GM19328 (cell line): ENCODE measurements around the gene NECTIN2.

Experiments
- ATAC-seq: cut with Tn5 transposase; IDR thresholded peaks from one replicate; pipeline ENCODE4 v1.9.1; 2021; ENCODE audit warnings: mild to moderate bottlenecking, moderate library complexity; ENCODE audit not compliant: unreplicated experiment

Gene NECTIN2

DNA sequence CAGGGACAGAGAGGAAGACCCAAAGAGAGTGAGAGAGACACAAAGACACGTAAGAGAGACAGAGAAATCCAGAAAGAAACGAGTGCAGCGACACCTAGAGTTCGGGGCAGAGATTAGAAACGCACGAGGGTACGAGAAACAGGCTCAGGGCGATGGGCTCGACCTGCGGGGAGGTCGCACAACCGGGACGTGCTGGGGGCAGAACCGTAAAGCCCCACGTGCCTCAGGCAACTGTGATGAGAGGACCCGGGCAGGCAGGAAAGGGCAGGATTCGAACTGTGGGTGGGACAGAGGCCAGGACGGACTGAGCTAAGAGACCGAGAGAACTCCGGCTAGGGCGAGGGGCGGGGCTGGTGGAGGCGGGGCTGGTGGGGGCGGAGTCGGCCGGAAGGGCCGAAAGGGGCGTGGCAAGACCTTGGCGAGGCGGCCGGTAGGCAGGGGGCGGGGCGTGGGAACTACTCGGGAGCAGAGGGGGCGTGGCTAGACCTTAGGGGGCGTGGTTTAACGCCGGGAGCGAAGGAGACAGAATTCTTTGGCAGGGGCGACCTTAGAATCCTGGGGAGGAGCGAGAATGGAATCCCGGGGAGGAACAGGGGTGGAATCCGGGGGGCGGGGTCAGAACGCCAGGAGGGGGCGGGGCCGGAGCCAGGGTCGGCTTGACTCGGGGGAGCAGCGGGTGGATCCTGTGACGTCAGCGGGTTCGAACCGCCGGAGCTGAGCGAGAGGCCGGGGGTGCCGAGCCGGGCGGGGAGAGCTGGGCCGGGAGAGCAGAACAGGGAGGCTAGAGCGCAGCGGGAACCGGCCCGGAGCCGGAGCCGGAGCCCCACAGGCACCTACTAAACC is at the start of gene NECTIN2:
TSS of gene NECTIN2 (plus strand) at position 686 of the 843 bp plus-strand sequence. CDS start 229 bp downstream, outside the sequence.
- ATAC-seq: no peak

DNA sequence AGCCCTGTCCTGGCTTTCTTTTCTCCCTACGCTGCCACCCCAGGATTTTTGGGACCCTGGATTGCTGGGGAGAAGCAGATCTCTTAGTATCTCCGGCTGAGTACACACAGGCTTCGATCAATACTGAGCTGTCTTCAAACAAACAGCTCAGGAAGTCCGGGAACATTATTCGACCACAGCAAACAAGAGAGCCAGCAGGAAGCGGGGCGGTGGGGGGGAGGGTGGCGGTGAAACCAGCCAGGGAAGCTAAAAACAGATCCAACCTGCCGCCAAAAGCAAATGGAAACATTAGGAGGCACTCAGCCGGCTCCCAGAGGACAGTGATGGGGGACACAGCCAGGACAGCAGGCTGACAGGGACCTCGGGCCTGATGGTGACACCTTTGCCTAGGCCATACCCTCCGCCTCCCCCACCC is 49.4 kb upstream of the NECTIN2 start:
- no peak for ATAC-seq

DNA sequence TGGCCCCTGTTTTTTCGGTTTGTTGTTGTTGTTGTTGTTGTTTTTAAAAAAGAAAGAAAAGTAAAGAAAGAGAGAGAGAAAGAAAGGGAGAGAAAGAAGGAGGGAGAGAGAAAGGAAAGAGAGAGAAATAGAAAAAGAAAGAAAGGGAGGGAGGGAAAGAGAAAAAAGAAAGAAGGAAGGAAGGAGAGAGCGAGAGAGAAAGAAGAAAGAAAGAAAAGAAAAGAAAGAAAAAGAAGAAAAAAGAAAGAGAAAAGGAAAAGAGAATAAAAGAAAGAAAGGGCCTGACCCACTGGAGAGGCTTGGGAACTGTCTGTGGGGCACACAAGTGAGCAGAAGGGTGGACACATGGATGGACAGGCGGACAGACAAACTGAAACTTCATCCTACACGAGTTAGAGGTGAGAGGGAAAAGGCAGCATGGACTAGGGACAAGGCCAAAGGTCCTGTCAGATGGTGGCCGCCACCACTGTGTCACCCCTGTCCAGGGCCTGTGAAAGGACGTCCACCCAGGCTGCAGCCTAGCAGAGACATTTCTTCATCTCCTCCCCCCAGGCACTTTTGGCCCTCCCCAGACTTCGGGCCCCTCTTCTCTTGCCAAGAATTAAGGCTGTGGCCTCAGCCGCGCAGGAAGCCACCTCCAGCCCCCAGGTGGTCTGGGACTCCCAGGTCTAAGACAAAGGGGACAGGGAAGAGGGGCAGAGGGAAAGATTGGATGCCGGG is 46.3 kb upstream of the NECTIN2 start:
- ATAC-seq: no peak

DNA sequence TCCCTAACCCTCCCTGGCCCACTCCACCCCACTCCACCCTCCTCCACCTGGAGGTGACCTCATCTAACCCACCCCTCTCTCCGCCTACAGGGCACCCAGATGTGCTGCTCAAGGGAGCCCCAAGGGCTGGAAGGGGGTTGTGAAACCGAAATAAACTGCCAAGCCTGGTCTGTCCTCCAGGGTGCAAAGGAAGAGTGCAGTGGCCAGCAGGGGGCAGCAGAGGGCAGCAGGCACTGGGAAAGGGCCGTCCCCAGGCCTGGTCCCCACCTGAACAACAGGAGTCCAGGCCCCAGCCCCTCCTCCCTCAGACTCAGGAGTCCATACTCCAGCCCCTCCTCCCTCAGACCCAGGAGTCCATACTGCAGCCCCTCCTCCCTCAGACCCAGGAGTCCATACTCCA is 45.6 kb upstream of the NECTIN2 start:
- no peak for ATAC-seq

DNA sequence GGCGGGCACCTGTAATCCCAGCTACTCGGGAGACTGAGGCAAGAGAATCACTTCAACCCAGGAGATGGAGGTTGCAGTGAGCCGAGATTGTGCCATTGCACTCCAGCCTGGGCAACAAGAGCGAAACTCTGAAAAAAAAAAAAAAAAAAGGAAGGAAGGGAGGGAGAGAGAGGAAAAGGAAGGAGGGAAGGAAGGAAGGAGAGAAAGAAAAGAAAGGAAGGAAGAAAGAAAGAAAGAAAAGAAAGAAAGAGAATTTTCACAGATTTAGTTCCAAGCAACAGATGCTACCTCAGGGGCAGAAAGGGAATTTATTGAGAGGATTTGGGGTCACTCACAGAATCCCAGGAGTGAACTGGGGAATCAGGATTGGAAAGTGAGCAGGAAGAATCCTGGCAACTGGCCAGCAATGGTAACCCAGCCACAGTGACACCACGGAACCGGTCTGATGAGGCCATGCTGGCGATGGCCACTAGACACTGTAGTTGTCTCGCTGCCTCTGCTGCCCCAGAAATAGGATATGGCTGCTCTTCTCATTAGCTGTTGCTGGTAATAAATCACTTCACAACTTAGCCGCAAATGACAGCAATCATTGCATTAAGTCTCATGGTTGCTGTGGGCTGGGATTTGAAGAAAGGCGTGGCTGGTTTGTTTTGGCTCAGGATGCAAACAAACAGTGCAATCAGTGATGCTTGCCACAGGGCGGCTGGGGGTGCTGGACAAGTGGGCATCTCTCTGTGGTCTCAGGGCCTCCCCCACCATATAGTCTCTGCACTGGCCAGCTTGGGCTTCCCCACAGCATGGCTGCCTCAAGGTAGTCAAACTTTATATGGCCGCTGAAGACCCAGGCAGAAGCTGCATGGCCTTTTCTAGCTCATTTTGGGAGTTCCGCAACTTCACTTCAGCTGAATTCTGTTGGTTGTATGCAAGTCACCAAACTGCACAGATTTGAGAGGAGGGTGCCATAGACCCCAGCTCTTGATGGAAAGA is 42.4 kb upstream of the NECTIN2 start:
- no peak for ATAC-seq

DNA sequence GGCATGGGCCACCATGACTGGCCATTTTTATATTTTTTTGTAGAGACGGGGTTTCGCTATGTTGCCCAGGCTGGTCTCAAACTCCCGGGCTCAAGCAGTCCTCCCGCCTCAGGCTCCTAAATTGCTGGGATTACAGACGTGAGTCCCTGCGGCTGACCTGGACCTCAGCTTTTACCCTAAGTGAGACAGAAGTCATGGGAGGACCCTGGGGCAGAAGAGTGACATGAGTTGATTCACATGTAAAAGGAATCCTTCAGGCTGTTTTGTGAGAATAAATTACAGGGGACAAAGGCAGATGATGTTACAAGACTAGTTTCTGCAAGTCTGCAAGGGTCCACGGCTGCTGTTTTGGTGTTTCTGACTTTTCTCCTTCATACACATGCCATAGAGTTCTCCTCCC is 39.8 kb upstream of the NECTIN2 start:
- ATAC-seq: no peak

DNA sequence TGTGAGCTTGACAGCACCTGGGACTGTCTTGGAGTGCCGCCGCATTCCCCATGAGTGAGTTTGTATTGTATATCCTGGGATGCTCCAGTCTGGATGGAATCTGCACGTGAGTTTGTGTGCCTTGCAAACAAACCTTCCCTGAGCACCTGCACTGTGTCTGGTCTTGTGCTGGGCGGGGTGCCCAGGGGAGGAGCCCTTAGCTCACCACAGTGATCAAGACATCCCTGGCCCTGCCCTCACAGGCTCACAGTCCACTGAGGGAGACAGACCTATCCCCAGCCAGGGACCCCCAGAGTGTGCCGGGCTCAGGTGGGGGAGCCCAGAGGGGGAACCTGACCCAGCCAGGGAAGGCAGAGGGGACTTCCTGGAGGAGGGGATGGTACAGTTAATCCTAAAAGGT is 38.9 kb upstream of the NECTIN2 start:
- no peak for ATAC-seq

DNA sequence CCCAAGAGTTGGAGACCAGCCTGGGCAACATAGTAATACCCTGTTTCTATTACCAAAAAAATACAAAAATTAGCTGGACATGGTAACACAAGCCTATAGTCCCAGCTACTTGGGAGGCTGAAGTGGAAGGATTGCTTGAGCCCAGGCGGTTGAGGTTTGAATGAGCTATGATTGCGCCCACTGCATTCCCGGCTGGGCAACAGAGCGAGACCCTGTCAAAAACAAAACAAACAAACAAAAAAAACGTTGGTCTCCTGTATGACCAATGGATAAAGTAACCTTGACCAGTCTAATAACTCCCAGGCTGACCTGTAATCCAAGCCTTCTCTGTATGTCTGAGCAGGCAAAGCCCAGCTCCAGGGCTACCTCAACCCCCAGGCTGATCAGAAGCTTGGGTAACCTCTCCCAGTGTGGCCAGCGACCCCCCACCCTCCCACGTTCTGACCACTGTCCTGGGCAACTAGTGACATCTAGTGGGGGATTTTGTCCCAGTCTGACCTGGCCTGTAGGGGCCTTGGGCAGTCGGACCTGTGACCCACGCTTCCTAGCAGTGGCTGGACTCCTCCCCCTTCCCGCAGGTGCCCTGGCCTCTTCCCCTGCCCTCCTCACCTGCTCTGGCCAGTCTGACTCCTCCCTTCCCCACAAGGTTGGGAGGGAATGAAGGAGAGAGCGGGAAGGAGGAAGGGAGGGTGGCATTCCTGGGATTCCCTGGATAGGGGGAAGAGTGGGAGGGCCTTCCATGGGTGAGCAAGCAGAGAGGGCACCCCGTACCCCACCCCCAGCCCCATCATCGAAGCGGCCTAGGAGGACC is 38.2 kb upstream of the NECTIN2 start:
- ATAC-seq: no peak

DNA sequence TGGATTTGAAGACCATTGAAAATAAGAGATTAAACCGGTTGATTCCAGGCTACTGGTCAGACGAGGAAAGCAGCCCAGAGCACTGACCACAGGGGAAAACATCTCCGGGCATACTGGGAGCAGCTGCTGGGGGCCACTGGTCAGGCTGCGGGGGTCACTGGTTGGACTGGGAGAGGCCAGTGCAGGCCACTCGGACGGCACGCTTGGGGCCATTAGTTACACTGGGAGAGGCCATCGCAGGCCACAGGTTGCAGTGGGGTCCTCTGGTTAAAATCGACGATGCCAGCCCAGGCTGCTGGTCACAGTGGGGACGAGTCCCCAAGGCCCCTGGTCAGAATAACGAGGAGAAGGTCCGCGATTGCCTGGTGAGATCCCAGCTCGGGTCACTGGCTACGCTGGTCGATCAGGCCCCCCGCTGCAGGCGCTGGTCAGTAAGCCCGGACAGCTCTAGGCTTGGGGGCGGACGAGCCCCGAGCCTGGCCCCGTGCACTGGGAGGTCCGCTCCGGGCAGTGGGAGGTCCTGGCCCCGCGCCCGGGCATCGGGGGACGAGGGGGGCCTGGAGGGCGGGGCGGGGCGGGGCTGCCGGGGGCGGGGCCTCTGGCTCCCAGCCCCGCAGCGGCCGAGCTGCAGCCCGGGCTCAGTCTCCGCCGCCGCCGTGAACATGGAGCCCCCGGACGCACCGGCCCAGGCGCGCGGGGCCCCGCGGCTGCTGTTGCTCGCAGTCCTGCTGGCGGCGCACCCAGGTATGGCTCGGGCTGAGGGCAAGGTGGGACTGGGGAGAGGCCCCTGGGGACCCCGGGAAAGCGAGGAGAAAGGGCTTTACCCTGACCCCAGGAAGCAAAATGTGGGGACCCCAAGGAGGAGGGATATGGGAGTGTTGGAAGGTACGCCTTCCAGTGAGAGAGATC is 37.4 kb upstream of the NECTIN2 start, which contains the start of gene BCAM:
TSS of gene BCAM (plus strand) at position 641 of the 909 bp plus-strand sequence. CDS start at position 663, 22 bp downstream.
- no peak for ATAC-seq

DNA sequence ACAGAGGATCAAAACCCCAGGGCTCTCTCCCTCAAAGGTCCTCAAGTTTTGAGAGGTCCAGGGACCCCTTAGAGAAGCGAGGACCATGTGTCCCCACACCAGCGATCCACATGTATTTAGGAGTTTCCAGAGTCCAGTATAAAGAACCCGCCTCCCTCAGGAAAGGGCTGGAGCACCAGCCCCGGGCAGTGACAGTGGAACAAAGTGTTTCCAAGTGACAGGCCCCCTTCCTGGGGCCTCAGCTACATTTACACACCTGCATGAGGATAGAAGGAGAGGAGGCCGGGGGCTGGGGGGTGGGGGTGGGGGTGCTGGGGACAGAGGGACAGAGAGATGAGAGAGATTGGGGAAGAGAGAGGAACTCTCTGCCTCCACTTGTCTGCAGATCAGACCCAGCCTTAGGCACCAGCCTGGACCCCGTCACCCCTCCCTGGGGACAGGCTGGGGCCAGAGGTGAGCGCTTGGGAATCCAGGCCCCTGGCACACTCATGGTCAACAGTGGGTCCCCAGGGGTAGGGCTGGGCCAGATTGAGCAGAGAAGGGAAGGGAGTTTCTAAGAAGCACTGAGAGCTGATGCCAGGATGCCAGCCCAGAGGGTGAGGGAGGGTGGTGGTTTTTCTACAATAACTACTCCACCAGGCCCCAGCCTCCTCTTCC is 36.4 kb upstream of the NECTIN2 start:
- no peak for ATAC-seq

DNA sequence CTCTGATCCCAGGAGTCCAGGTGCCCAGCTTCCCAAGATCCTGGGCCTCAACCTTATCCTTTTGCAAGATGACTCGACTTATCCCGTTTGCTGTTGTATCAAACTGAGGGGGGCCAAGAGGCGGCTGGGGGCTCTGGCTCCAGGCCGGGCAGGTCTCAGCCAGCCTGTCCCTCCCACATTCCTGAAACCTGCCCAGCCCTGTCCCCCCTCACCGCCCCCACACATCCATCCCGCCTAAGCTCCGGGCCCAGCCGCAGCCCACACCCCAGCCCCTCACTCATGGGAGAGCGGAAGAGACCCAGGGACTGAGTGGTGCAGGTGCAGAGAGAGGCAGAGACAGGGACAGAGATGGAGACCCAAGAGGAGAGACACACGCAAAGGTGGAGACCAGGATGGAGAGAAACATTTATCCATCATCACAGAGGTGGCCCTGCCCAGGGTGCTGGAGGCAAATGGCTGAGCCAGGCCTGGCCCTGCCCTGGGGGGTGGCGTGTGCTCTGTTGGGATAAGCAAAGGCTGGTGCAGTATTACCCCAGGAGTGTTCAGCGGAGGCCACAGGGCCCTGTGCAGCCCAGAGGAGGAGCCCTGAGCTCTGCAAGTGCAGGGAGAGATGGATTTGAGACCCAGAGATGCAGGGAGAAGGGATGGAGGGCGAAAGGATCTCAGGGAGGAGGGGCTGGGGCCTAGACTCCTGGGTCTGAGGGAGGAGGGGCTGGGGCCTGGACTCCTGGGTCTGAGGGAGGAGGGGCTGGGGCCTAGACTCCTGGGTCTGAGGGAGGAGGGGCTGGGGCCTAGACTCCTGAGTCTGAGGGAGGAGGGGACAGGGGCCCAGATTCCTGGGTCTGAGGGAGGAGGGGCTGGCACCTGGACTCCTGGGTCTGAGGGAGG is 35.6 kb upstream of the NECTIN2 start:
- ATAC-seq: no peak

DNA sequence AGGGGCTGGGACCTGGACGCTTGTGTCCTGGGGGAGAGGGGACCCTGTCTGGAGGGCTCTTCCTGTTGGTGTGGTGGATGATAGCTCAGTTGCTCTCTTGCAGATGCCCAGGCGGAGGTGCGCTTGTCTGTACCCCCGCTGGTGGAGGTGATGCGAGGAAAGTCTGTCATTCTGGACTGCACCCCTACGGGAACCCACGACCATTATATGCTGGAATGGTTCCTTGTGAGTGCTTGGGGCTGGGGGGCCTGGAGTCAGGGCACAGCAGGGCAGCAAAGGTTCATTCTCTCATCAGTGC is 35.0 kb upstream of the NECTIN2 start:
- no peak for ATAC-seq

DNA sequence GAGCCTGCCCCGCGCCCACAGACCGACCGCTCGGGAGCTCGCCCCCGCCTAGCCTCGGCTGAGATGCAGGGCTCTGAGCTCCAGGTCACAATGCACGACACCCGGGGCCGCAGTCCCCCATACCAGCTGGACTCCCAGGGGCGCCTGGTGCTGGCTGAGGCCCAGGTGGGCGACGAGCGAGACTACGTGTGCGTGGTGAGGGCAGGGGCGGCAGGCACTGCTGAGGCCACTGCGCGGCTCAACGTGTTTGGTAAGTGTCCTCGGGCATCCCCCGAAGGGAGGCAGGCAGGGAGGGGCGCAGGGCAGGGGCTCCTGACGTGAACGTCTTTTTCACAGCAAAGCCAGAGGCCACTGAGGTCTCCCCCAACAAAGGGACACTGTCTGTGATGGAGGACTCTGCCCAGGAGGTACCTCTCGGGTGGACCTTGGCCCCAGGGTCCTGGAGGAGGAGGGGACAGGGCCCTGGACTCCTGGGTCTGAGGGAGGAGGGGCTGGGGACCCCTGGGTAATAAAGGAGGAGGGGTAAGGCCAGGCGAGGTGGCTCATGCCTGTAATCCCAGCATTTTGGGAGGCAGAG is 33.9 kb upstream of the NECTIN2 start:
- no peak for ATAC-seq

DNA sequence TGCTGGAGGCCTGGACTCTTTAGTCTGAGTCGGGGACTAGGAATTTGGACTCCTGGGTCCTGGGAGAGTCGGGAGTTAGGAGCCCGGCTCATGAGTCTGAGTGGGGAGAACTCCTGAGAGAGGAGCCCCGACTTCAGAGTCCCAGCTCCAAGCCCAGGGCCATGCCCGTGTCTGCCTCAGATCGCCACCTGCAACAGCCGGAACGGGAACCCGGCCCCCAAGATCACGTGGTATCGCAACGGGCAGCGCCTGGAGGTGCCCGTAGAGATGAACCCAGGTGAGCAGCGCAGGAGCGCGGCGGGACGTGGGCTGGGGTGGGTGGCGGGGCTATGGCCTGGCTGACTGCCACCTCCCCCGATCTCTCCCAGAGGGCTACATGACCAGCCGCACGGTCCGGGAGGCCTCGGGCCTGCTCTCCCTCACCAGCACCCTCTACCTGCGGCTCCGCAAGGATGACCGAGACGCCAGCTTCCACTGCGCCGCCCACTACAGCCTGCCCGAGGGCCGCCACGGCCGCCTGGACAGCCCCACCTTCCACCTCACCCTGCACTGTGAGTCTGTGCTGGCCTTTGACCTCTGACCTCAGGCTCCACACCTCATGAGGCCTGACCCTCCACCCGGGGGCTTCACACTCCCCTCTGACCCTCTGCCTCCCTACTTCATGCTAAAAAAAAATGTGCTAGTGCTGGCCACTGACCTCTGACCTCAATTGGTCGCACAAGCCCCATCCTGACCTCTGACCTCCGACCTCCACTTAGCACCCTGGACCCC is 32.8 kb upstream of the NECTIN2 start:
- ATAC-seq: no peak

DNA sequence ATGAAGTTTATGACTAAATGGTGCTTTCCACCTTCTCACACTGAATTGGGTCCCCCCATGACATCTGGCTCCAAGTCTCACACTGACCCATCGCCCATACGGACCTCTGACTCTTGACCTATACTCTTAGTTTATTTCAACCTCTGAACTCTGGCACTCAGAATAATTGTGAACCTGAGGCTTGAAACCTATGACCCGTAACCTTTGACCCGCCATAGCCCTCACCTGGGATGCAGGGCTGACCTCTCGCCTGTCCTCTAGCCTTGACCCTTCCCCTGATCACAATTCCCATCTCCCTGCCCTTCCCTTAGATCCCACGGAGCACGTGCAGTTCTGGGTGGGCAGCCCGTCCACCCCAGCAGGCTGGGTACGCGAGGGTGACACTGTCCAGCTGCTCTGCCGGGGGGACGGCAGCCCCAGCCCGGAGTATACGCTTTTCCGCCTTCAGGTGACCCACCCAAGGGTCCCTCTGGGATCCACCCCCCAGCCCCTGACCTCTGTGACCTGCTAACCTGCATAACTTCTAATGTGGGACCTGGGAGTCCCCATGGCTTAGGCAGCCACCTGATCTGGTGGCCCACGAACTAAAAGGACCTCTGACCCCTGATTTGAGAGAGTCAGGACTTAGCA is 32.1 kb upstream of the NECTIN2 start:
- no peak for ATAC-seq

DNA sequence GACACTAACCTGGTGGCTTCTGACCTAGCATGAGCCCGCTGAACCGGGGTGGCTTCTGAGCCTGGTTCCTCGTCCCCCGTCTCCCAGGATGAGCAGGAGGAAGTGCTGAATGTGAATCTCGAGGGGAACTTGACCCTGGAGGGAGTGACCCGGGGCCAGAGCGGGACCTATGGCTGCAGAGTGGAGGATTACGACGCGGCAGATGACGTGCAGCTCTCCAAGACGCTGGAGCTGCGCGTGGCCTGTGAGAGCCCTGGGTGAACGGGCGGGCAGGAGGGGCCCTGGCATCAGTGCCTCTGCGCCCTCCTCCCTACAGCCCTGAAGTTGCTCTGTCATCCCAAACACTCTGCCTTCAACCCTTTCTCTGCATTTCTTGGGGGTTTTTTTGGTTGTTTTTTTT is 31.6 kb upstream of the NECTIN2 start:
- ATAC-seq: no peak
